Astrocyte of the spinal cord (primary cell): ENCODE data around the gene COL6A2.

ENCODE experiments used
- DNase-seq: peaks from one replicate; pipeline ENCODE4 v3.0.0; 2011; ENCODE audit warnings: low read depth, low spot score
- H3K4me3 ChIP-seq: 2 replicates; pipeline ENCODE4 v1.5.1; 2011; ENCODE audit warnings: low read depth, mild to moderate bottlenecking, low read length, moderate library complexity
- in situ Hi-C: cut with HindIII; loops from 2 replicates; pipeline ENCODE4 v1.10.0; 2017; ENCODE audit warnings: low sequenced_read_pairs
- TF ChIP-seq, protein P1 (sequence below): IDR thresholded peaks from 2 replicates; pipeline ENCODE4 v1.5.1; 2012; ENCODE audit warnings: low read depth, mild to moderate bottlenecking, low read length, inconsistent platforms

The COL6A2 gene

DNA sequence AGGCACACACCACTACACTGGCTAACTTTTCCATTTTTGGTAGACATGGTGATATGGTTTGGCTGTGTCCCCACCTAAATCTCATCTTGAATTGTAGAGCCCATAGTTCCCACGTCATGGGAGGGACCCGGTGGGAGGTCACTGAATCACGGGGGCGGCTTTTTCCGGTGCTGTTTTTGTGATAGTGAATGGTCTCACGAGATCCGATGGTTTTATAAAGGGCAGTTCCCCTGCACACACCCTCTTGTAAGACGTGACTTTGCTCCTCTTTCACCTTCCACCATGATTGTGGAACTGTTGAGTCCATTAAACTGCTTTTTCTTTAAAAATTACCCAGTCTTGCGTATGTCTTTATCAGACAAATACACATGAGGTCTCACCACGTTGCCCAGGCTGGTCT, 58.8 kb downstream of the COL6A2 start:
- in situ Hi-C loops = no loop called here
- TF ChIP-seq, protein P1, sequence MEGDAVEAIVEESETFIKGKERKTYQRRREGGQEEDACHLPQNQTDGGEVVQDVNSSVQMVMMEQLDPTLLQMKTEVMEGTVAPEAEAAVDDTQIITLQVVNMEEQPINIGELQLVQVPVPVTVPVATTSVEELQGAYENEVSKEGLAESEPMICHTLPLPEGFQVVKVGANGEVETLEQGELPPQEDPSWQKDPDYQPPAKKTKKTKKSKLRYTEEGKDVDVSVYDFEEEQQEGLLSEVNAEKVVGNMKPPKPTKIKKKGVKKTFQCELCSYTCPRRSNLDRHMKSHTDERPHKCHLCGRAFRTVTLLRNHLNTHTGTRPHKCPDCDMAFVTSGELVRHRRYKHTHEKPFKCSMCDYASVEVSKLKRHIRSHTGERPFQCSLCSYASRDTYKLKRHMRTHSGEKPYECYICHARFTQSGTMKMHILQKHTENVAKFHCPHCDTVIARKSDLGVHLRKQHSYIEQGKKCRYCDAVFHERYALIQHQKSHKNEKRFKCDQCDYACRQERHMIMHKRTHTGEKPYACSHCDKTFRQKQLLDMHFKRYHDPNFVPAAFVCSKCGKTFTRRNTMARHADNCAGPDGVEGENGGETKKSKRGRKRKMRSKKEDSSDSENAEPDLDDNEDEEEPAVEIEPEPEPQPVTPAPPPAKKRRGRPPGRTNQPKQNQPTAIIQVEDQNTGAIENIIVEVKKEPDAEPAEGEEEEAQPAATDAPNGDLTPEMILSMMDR = no peak
- no peak for DNase-seq
- H3K4me3 ChIP-seq = no peak overlapping the region

DNA sequence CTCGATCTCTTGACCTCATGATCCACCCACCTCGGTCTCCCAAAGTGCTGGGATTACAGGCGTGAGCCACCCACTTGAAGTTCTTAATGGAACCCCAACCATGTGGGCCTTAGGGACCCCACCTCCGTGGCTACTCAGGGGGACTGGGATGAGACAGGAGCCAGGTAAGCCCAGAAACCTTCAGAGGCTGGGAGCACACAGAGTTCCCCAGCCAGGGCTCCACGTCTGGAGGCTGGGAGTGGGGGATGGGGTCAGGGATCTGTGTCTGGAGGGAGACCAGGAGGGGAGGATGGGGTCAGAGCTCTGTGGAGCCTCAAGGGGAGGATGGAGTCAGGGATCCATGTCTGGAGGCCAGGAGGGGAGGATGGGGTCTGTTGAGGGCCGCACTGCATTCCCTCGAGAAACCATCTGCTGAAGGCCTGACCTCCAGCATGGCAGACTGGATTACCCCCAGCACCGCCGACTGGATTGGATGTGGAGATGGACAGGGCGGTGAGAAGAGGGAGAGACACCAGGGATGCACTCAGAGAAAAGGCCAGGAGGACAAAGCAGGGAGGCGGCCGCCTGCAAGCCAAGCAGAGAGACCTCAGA, 59.6 kb downstream of the COL6A2 start:
- in situ Hi-C loops = no loop called here
- TF ChIP-seq, protein P1 = no peak
- DNase-seq = no peak

DNA sequence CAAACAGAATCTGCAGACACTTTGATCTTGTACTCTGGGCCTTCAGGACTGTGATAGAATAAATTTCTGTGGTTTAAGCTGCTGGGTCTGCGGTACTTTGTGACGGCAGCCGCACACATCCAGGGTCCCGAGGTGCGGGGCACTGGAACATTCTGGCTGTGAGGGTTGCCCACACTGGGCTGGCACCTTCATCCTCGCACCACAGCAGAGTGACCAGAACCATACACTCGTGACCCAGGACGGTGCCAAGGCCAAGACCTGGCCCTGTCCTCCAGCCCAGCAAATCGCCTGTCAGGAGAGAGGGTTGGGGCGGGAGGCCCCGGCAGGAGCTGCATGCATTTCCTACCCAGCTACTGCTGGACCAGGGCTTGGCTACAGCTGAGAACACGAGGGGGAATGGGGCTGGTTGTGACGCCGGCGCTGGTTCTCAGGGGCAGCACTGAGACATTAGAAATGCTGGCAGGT, 60.1 kb downstream of the COL6A2 start:
- in situ Hi-C loops = no loop called here
- no peak for DNase-seq
- TF ChIP-seq, protein P1 = no peak

More for the DNA sequence above, 59.6 kb downstream of the COL6A2 start:
- no peak overlapping the region for H3K4me3 ChIP-seq

DNA sequence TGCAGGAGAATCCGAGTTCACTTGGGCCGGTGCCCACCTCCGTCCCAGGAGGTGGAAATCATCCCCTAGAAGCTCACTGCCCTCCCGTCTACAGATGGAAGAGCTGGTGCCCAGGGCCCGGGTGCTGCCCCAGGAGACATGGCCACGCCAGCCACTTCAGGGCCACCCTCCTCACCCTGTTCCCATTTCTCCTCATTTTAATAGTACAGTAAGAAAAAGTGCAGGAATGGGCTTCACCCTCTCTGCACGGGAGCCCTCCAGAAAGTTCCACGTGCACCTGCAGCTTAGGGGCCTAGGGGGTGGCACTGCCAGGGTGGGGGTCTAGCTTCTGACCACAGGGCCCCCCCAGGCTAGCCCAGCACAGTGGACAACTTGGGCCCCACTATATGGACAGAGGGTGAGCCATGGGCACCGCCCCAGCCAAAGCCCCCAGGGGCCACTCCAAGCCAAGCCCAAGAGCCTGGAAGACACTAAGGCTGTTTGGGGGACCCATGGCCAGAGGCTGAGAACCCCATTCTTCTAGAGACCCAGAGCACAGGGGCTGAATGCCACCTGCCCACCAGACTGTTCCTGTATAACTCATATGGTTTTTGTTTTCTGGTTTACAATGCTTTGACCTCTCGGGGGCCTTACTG, 60.9 kb downstream of the COL6A2 start:
- DNase-seq = no peak
- TF ChIP-seq, protein P1 = no peak
- in situ Hi-C loops = no loop called here
- no peak overlapping the region for H3K4me3 ChIP-seq

More for the DNA sequence above, 60.1 kb downstream of the COL6A2 start:
- H3K4me3 ChIP-seq = no peak overlapping the region

DNA sequence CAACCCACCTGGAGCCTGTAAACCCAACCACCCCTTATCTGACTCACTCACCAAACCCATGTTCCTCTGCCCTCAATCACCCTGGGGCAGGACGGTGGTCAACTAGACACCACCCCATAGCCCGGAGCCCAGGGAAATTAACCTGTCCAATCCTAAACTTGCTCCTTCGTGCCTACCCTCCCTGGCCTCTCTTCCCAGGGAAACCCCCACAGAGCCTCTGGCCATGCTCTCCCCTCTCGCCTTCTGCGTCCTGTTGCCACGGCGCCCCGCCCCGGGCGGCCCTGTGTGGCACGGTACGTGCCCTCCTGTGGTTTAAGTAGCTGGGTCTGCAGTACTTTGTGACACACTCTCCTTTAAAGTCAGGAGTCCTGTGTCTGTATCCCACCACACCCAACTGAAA, 61.5 kb downstream of the COL6A2 start:
- TF ChIP-seq, protein P1 = no peak
- DNase-seq = no peak
- in situ Hi-C loops = no loop called here
- H3K4me3 ChIP-seq = no peak overlapping the region

DNA sequence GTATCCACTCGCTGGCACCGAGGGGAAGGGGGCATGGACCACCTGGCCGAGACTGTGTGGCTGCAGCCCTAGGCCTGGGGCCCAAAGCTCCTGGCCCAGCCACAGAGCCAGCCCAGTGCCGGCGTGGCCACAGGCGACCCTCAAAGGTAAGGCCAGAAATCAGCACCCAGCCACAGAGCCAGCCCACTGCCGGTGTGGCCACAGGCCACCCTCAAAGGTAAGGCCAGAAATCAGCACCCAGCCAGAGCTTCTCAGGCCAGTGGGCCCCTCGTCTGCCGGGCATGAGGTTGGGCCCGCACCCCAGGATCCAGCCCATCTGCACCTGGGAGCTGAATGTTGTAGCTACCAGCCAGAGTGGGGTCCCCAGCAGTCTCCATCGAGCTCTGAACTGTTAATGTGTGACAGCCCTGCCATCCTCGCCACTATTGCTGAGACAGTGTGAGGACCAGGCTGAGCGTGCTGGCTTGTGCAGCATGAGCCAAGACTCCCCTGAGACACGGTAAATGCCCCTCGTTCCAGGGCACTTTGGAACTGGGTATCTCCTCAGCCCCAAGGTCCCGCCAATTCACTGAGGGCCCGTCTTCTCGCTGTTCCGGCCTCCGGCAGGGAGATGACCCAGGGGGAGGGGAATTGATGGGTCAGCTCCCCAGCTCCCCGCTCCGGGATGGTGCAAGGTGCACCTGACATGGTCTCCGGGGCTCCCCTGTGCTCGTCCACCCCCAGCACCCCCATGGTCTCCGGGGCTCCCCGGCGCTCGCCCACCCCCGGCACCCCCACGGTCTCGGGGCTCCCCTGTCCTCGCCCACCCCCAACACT, 62.1 kb downstream of the COL6A2 start:
- H3K4me3 ChIP-seq = no peak overlapping the region
- TF ChIP-seq, protein P1 = no peak
- in situ Hi-C loops = no loop called here
- DNase-seq = no peak
